ENCODE measurements around the gene LYPLA2. TPM values are rescaled to one million over a fixed set of nuclear protein-coding genes. Genes with fewer than 3 reads are reported as not detected.
"Not testable (repeated sequence)": the region's sequence is repeated elsewhere in the genome, so short reads cannot be mapped to it uniquely, and the experiment has no call there.

Gene LYPLA2
- total RNA-seq, 2 experiments from 2014 or later = 76.1 to 80.8 TPM

DNA sequence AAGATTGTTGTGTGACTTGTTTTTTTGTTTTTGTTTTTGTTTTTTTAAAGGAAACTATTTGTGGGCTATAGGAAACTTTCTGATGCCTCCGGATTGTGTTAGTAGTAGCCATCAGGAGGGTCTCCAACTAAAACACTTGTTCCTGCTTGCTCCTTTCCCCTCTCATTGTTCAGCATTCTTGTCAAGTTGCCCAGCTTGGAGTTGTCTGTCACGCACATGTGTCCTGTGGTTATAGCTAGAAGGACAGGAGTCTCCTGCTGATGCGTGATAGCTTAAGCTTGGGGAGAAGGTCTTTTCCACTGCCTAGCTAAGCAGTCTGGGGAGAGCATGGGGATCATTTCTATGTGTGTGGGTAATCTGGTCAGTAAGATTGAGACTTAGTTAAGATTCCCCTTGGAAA, 3.2 kb upstream of the LYPLA2 start:
- ChIA-PET POLR2A (interaction anchor here (7.3 to 9.3 kb wide), 2 partner anchors 9 to 13 kb away, joined by 84 to 115 read pairs; partner anchors contain the start of genes GALE and PITHD1), CTCF (interaction anchor here (1.5 to 2.7 kb wide), 2 partner anchors 8 to 13 kb away, joined by 4 to 10 read pairs; no protein-coding TSS in a partner anchor)
- peaks cover 57% of the 10 kb centered on the region for H3K36me3 Mint-ChIP-seq (ENCODE audit: low read depth)
- H3K9me3 Mint-ChIP-seq = no peaks in the 10 kb centered on the region
- peaks cover 36% of the 10 kb centered on the region for H3K4me1 Mint-ChIP-seq
- no peak overlapping the region for H3K27ac Mint-ChIP-seq
- H3K4me3 Mint-ChIP-seq = no peak overlapping the region
- no peak for DNase-seq
- H3K27me3 Mint-ChIP-seq = no peaks in the 10 kb centered on the region

GRCh38 chr1:23788695-23789094, 2.2 kb upstream of the LYPLA2 start:
- no peak for DNase-seq
- Mint-ChIP-seq H3K9me3 (no peaks in the 10 kb centered on the region), H3K4me3 (no peak overlapping the region), H3K36me3 (ENCODE audit: low read depth) (peaks cover 60% of the 10 kb centered on the region), H3K27me3 (no peaks in the 10 kb centered on the region), H3K27ac (peak overlapping the region; percentile 22), H3K4me1 (peaks cover 41% of the 10 kb centered on the region)
- CTCF ChIA-PET = interaction anchor here (1.2 to 3.2 kb wide), 5 partner anchors 9 to 23 kb away, joined by 3 to 11 read pairs (median 6); no protein-coding TSS in a partner anchor
- POLR2A ChIA-PET = interaction anchor here (7.3 to 9.3 kb wide), 2 partner anchors 10 to 12 kb away, joined by 84 to 115 read pairs; partner anchors contain the start of genes GALE and PITHD1

- Mint-ChIP-seq H3K27me3 (no peaks in the 10 kb centered on the region), H3K36me3 (ENCODE audit: low read depth) (peaks cover 52% of the 10 kb centered on the region), H3K4me3 (peak overlapping the region; percentile 94), H3K4me1 (peaks cover 33% of the 10 kb centered on the region), H3K27ac (peak overlapping the region; percentile 91), H3K9me3 (no peaks in the 10 kb centered on the region)
- ChIA-PET POLR2A (interaction anchor here (0.7 to 9.3 kb wide), 7 partner anchors 9 to 169 kb away, joined by 3 to 115 read pairs (median 7); partner anchors contain the start of genes ELOA, GALE, PITHD1 and PNRC2), CTCF (interaction anchor here (0.8 to 3.2 kb wide), 5 partner anchors 8 to 20 kb away, joined by 3 to 11 read pairs (median 4); partner anchors contain the start of genes GALE and PITHD1)
- peak; percentile 45 for DNase-seq
These were observed 637 bp downstream of the LYPLA2 start for GRCh38 chr1:23791516-23792047.

DNA sequence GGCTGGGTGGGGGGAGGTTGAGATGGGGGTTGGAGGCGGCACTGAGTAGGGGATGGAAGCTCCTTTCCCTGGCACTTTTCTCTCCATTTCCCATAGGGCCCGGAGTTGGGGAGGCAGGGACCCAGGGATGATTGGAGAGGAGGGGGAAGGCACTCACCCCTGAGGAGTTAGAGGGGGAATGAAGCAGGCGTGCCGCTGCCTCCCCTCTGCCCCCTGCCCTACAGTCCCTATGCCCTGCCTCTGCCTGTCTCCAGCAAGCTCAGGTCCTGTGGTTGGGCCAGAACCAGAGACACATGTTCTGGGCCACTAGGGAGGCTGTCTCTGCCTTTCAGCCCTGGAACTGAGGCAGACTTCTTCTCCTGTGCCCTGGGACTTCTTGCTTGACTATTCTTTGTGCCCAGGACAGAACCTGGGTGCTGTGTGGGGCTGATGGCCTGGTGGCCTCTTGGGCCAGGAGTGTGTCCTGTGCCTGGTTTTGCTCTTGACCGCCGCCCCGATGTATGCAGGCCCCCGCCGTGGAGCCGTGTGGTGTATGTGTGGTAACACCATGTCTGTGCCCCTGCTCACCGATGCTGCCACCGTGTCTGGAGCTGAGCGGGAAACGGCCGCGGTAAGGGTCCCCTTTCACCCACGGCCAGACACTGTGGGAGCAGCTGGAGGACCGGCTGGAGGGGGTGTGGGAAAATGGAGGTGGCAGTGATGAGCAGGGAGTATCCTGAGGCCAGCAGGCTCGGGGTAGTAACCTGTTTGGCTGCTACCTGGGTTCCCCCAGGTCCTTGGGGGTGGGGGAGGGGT, 1.4 kb downstream of the LYPLA2 start:
- Mint-ChIP-seq H3K9me3 (no peaks in the 10 kb centered on the region), H3K27ac (peak overlapping the region; percentile 91), H3K36me3 (ENCODE audit: low read depth) (peaks cover 50% of the 10 kb centered on the region), H3K4me1 (peaks cover 35% of the 10 kb centered on the region), H3K27me3 (no peaks in the 10 kb centered on the region), H3K4me3 (peak overlapping the region; percentile 94)
- ChIA-PET CTCF (interaction anchor here (0.8 to 2.1 kb wide), 4 partner anchors 8 to 20 kb away, joined by 3 to 10 read pairs (median 4); partner anchors contain the start of genes GALE and PITHD1), POLR2A (interaction anchor here (0.7 to 9.3 kb wide), 6 partner anchors 8 to 168 kb away, joined by 3 to 115 read pairs (median 10); partner anchors contain the start of genes ELOA, GALE, PITHD1 and PNRC2)
- DNase-seq = no peak

DNA sequence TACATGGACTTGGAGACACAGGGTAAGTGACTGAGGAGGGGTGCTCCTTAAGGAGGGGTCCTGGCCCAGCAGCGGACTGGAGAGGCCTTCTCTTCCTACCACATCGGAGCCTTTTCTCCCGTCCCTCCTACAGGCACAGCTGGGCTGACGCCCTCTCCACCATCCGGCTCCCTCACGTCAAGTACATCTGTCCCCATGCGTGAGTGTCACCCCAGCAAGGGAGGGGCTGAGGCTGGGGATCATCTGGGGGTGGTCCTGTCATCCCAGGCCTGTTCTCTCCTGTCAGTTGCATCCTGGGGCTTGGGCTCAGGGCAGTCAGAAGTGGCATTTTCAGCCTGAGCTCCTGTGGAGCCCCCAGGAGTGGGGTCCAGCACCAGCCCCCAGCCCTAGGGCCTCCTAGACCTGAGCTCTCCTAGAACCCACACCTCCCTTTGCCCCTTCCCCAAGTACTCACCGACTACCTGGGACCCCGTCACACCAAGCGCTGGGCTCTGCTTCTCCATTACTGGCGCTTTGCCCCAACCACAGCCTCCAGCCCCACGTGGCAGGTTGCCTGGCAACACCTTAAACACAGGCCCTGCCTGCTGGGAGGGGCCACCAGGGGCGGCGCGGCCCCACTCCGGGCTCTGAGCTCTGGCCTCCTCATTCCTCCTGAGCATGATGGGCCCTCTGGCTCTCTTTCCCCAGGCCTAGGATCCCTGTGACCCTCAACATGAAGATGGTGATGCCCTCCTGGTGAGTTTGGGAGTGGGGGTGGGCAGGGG, 2.3 kb downstream of the LYPLA2 start:
- peaks cover 46% of the 10 kb centered on the region for H3K36me3 Mint-ChIP-seq (ENCODE audit: low read depth)
- ChIA-PET CTCF (interaction anchor here (2.1 kb wide), 1 partner anchor 21 kb away, joined by 10 read pairs; no protein-coding TSS in a partner anchor), POLR2A (interaction anchor here (1.3 to 9.3 kb wide), 4 partner anchors 8 to 167 kb away, joined by 4 to 115 read pairs (median 48); partner anchors contain the start of genes GALE, HMGCL, PITHD1 and PNRC2)
- H3K27ac Mint-ChIP-seq = no peak overlapping the region
- no peaks in the 10 kb centered on the region for H3K9me3 Mint-ChIP-seq
- peak overlapping the region; percentile 27 for H3K4me3 Mint-ChIP-seq
- peaks cover 35% of the 10 kb centered on the region for H3K4me1 Mint-ChIP-seq
- H3K27me3 Mint-ChIP-seq = no peaks in the 10 kb centered on the region
- peak; percentile 49 for DNase-seq

GRCh38 chr1:23793861-23794731, 3.2 kb downstream of the LYPLA2 start:
- Mint-ChIP-seq H3K36me3 (ENCODE audit: low read depth) (peaks cover 48% of the 10 kb centered on the region), H3K27me3 (no peaks in the 10 kb centered on the region), H3K27ac (no peak overlapping the region), H3K9me3 (no peaks in the 10 kb centered on the region), H3K4me1 (peaks cover 41% of the 10 kb centered on the region), H3K4me3 (no peak overlapping the region)
- CTCF ChIA-PET = no interaction called here
- DNase-seq = no peak
- POLR2A ChIA-PET = interaction anchor here (1.2 to 9.3 kb wide), 3 partner anchors 15 to 102 kb away, joined by 3 to 115 read pairs (median 4); partner anchors contain the start of genes HMGCL, PITHD1 and RPL11

DNA sequence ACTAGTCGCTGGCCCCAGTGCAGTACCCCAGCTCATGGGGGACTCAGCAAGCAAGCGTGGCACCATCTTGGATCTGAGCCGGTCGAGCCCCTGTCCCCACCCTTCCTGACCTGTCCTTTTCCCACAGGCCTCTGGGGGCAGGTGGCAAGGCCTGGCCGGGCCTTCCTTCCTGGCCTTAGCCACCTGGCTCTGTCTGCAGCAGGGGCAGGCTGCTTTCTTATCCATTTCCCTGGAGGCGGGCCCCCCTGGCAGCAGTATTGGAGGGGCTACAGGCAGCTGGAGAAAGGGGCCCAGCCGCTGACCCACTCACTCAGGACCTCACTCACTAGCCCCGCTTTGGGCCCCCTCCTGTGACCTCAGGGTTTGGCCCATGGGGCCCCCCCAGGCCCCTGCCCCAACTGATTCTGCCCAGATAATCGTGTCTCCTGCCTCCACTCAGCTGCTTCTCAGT, 3.8 kb downstream of the LYPLA2 start:
- H3K27me3 Mint-ChIP-seq, H3K27ac Mint-ChIP-seq, H3K9me3 Mint-ChIP-seq, H3K4me3 Mint-ChIP-seq, DNase-seq, CTCF ChIA-PET: not testable (repeated sequence)
- Mint-ChIP-seq H3K4me1 (peaks cover 44% of the 10 kb centered on the region), H3K36me3 (ENCODE audit: low read depth) (peaks cover 52% of the 10 kb centered on the region)
- POLR2A ChIA-PET = interaction anchor here (1.2 to 9.3 kb wide), 2 partner anchors 16 to 103 kb away, joined by 3 to 115 read pairs; partner anchors contain the start of genes PITHD1 and RPL11

- peaks cover 51% of the 10 kb centered on the region for H3K36me3 Mint-ChIP-seq (ENCODE audit: low read depth)
- CTCF ChIA-PET = no interaction called here
- DNase-seq = no peak
- no peaks in the 10 kb centered on the region for H3K27me3 Mint-ChIP-seq
- peaks cover 37% of the 10 kb centered on the region for H3K4me1 Mint-ChIP-seq
- no peaks in the 10 kb centered on the region for H3K9me3 Mint-ChIP-seq
- H3K27ac Mint-ChIP-seq = no peak overlapping the region
- POLR2A ChIA-PET = interaction anchor here (1.4 to 9.3 kb wide), 2 partner anchors 17 to 29 kb away, joined by 5 to 115 read pairs; partner anchors contain the start of genes HMGCL and PITHD1
- no peak overlapping the region for H3K4me3 Mint-ChIP-seq
These were observed 4.9 kb downstream of the LYPLA2 start for GRCh38 chr1:23795676-23796465.

GRCh38 chr1:23796466-23797271, 5.7 kb downstream of the LYPLA2 start:
- Mint-ChIP-seq H3K4me1 (peaks cover 35% of the 10 kb centered on the region), H3K4me3 (no peak overlapping the region), H3K27me3 (no peaks in the 10 kb centered on the region), H3K9me3 (no peaks in the 10 kb centered on the region), H3K36me3 (ENCODE audit: low read depth) (peaks cover 44% of the 10 kb centered on the region), H3K27ac (no peak overlapping the region)
- ChIA-PET CTCF (interaction anchor here (1.2 kb wide), 1 partner anchor 17 kb away, joined by 3 read pairs; no protein-coding TSS in a partner anchor), POLR2A (interaction anchor here (1.4 kb wide), 1 partner anchor 28 kb away, joined by 5 read pairs; the partner anchor contains the start of gene HMGCL)
- DNase-seq = no peak

Data from activated CD4-positive, alpha-beta memory T cell treated with anti-CD3 and anti-CD28 coated beads, Interleukin-2, amount 10 ng/mL, durations not matched to agents 7 days and 5 days (primary cell).